ENCODE data around the gene MBD1.
"Not testable (repeated sequence)": the region's sequence is repeated elsewhere in the genome, so short reads cannot be mapped to it uniquely, and the experiment has no call there.

MBD1 gene

GRCh38 chr18:50289108-50289443 is 7.8 kb upstream of the MBD1 start:
- no peak for DNase-seq (ENCODE audit: low spot score)

DNA sequence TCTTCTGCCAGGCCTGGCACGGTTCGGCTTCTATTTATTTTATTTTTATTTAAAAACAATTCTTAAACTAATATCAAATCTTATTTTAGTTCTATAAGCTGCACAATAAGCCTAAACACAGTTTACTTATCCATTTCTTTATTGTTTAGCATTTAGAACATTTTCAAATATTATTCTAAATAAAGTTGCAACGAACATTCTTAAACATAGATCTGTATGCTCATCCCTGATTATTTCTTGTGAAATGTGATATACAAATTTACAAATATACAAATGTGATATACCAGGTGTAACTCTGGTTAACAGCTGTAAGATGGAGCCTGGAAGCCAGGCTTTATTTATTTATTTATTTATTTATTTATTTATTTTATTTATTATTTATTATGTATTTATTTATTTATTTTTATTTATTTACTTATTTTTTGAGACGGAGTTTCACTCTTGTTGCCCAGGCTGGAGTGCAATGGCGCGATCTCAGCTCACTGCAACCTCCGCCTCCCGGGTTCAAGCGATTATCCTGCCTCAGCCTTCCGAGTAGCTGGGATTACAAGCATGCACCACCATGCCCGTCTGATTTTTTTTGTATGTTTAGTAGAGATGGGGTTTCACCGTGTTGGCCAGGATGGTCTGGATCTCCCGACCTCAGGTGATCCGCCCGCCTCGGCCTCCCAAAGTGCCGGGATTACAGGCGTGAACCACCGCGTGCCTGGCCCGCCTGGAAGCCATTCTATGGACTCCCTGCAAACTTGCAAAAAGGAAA is 7.2 kb upstream of the MBD1 start:
- DNase-seq (ENCODE audit: low spot score), result not testable (repeated sequence)

DNA sequence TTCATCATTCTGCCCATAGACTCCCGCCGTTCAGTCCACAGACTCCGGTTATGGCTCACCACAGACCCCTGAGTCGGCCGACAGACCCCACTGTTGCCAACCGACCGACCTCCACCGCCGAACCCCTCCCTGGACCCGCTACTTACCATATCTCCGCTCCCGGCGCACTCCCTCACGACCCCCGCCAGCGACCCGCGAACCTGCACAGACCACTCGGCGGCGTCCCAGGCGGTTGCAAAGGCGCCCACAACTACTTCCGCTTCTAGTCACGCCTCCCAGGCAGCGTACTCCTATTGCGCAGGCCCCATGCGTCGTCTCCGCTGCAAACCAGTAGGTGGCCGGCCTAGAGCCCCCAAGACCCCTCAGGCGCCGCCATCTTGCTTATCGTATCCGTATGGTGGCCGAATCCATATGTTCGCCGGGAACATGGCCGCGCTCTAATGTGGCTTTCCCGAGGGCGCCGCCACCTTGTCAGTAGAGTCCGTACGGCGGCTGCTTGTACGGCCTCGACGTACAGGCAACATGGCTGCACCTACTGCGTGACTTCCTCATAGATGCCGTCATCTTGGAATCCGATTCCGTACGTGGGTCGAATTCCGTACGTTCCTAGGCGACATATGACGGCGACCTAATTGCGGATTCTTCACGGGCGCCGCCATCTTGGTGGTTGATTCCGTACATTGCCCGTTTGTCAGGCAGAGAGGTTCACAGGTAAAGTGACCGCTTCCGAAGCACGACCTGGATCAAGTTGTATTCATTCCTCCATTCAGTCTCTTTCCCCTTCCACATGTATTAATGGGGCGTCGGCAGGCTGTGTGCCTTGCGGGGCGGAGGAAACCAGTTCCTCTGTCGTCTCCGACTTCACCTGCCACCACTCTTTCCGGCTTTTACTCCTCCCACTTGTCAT is 6.4 kb upstream of the MBD1 start, which contains the start of gene CXXC1:
CXXC1 (minus strand) TSS at position 252 of the 907 bp plus-strand sequence; CDS start at position 149, 103 bp downstream.
- peak; percentile 94 for DNase-seq (ENCODE audit: low spot score)

- DNase-seq (ENCODE audit: low spot score), result no peak
These were observed 5.7 kb upstream of the MBD1 start for GRCh38 chr18:50287028-50287440.

DNA sequence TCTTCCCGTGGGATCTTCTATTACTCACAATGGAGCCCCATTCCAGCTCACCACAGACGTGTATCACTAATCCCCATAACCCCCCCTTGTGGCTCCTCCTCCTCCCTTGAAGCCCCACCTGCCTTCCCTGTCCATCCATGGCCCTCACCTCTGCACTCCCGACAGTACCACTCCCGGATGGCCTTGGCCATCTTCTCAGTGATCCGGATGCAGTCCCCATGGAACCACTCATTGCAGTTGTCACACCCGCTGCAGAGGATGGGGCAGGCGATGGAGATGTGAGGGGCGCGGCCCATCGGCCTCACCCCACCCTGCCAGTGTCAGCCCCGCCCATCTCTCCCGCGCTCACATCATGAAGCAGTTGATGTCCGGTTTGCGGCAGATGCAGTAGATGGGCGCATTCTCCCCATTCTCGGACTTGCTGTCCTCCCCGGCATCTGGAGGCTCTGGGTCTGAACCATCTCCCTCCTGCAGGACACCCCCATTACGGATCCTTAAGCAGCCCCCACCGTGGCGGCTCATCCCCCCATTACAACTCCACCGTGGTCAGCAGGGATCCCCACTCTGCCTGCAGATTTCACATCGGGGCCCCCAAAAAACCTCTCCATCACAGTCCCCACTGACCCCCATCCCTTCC is 5.2 kb upstream of the MBD1 start:
- DNase-seq (ENCODE audit: low spot score), result no peak

DNA sequence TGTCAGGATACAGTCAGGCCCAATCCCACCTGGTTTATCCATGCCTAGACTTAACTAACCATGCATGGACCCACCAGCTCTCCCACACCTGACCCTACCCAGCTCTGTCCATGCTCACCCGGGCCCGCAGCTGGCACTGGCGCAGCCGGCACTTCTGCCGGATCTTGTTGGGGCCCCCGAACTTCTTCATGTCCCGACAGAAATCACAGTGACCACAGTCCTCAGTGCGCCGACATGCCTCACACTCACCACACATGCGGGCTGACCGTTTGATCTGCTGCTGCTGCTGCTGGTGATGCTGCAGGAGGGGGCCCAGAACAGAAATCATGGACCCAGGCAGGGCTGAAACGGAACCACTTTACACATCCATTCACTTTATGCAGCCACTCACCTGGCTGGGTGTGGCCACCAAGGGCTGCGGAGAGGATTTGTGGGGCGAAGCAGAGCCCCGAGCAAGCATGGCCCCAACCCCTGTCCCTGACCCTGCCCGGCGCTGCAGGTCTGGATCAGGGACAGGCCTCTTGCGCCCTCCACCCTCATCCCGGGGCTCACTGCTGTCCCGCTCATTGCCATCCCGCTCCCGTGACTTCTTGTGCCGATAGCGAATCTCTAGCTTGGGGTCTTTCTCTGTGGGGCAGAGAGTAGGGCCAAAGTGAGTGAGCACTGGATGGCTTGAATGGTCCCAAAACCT is 4.5 kb upstream of the MBD1 start:
- no peak for DNase-seq (ENCODE audit: low spot score)

DNA sequence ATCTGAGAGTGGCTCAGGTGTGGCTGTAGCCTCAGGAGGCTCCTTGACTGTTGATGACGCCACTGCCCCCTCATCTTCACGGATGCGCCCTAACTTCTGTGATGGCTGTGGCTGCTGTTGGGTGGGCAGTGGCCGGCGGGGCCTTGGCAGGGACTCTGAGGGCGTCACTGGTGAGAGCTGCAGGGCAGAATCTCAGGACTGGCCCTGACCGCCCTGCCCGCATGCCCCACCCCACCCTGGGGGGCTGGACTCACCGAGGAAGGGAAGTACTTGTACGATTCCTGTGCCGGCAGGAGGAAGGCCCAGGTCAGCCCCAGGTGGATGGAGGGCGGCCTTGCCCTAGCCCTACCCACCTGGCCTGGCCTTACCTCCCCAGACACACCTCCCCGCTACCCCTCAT is 3.7 kb upstream of the MBD1 start:
- no peak for DNase-seq (ENCODE audit: low spot score)

DNA sequence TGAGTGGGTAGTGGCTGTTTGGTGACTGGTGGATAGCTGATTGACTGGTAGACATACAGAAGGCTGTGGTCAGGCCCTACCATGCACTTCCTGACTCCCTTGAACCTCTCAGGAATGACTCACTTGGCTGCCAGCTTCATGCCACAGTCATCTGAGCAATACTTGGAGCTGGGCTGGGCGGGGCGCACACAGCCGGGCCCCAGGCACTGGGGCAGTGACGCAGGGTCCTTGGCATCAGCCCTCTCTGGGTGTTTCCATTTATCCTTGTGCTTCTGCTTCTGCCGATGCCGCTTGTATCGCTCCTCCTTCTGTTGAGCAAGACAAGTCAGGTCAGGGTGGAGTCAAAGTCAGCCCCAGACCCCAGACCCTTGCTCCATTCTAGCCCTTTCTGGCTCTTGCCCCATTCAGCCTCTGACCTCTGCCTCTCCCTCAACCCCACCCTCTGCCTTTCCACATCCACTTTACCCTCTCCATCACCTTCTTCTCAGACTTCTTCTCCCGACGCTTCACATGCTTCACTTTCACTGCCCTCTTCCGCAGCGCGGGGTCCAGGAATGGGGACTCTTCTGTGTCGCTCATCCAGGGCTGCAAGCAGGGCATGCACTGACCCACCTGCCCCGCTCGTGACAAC is 3.0 kb upstream of the MBD1 start:
- DNase-seq (ENCODE audit: low spot score), result no peak

GRCh38 chr18:50283469-50284209 is 2.3 kb upstream of the MBD1 start:
- DNase-seq (ENCODE audit: low spot score), result no peak

DNA sequence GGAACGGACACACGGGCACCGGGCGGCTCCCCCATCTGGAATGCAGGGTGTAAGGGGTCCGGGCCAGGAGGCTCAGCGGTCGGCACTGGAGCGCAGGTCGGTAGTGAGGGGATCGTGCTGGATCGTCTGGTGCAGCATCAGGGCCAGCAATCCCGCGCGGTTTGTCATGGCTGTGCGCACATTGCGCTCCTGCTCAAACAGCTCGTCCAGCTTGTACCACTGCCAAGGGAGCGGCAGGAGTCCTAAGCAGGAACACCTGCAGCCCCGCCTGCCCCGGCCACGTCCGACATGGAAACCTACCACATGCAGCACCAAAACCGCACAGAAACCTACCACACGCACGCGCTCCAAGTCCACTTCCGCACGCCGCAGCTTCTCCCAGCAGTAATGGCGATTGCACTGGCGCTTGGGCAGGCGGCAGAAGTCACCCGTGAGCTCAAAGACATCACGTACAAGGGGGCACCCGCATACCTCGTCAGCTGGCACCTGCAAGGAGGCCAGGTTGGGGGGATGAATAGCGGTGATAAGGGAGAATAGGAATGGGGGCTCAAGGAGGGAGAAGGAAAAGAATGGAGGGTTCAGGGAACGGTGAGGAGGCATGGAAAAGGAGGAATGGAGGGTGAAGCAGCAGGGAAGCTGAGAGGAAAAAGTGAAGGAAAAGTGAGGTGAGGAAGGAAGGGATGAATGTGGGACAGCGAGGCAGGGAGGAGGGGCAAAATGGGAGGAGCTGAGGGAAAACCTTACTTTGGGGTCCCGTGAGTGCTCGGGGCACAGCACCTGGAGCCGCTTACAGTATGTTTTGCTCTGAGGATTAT is 1.4 kb upstream of the MBD1 start:
- no peak for DNase-seq (ENCODE audit: low spot score)

DNA sequence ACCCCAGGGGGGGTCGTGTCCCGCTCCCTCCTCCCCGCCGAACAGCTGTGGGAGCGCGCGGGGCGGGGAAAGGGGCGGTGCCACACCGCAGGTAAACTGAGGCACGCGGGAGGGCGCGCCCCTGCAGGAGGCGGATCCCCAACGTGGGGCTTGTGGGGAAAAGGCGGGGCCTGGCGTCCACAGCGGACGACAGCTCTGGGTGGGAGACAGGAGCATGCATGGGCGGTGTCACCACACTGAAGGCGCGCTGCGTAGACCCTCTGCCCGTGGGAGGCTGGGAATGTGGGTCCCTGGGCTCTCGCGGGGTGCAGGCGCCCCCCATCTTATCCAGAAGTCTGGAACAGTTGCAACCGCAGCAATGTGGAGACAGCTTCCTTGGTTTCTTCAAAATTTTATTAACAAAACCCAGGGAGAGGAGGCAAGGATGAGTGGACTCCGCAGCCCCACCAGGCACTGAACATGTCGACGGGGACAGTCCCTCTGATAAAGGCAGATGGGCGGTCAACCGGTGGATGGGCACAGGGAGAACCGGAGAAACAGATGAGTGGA is 723 bp upstream of the MBD1 start:
- DNase-seq (ENCODE audit: low spot score), result no peak

DNA sequence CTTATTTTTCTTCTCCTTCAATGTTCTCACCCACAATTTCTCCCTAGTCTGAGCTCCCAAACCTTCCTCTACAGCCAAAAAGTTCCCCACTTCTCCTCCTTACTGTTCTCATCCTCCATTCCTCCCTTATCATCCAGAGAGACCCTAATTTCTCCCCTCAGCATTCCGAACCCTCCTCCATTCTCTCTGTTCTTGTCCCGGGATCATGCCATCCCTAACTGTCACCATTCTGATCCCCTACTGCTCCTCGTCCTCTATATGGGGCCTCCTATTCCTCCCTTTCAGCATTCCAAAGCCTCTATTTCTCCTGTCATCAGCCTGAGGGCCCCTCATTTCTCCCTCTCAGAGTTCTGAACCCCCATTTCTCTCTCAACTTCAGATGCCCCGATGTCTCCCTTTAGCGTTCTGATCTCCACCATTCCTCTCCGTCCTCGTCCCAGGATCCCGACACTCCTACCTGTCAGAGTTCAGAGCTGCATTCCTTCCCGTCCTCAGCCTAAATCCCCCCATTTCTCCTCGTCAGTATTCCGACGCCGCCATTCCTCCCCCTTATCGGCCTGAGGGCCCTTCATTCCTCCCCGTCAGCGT is 522 bp downstream of the MBD1 start:
- no peak for DNase-seq (ENCODE audit: low spot score)

- no peak for DNase-seq (ENCODE audit: low spot score)
These were observed 1.6 kb downstream of the MBD1 start for GRCh38 chr18:50279752-50280151.

GRCh38 chr18:50277942-50278341 is 3.4 kb downstream of the MBD1 start:
- no peak for DNase-seq (ENCODE audit: low spot score)

GRCh38 chr18:50276452-50276851 is 4.9 kb downstream of the MBD1 start:
- no peak for DNase-seq (ENCODE audit: low spot score)

DNA sequence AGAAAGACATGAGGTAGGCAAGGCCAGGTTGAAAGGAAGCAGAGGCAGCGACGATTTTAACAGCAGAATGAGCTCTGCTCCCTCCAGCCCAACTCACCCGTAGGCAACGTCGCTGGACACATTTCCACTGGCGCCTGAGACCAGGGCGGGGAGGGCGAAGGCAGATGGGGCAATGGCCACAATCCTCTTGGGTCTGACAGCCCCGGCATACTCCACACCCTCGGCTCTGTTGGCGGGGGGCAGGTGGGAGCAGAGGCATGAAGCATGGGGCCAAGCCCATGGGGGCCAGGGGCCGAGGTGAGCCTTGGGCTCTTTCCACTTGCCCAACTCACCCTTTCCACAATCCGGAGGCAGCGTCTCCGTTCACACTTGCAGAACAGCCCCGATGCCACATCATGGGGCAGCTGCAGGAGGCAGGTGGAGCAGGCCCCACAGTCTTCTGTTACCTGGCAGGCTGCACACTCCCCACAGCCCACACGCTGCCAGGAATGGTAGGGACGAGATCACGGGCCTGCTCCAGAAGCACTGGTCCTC is 5.8 kb downstream of the MBD1 start:
- DNase-seq (ENCODE audit: low spot score), result no peak

- DNase-seq (ENCODE audit: low spot score), result no peak
These were observed 6.4 kb downstream of the MBD1 start for GRCh38 chr18:50274941-50275340.

DNA sequence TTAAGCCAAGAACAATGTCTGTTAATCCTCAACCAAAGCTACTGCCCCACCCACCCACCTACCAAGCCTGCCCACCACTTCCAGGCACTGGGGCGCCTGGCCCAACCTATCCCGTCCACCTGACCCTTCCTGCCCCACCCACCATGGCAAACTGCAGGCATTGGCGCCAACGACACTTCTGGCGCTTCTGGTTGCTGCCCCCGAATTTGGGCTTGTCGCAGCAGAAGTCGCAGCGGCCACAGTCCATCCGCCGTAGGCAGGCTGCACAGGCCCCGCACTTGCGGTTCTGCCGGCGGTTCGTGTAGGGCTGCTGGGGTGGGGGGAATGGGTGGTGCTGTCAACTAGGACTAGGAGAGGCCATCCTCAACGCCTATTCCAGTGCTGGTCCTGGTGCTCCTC is 7.3 kb downstream of the MBD1 start:
- no peak for DNase-seq (ENCODE audit: low spot score)
